A673 (cell line): ENCODE data around the gene SLC36A3.

Experiments used
- EZH2 ChIP-seq: fragments of 200-600 bp; sonication (generic); IDR thresholded peaks from 2 replicates; pipeline ENCODE4 v1.6.1; 2017; ENCODE audit warnings: borderline replicate concordance, low read depth, mild to moderate bottlenecking, mixed read lengths, antibody characterized with exemption, low read length; ENCODE audit not compliant: poor library complexity, severe bottlenecking
- TF ChIP-seq, protein P1 (sequence below): fragments of 300-800, 200-600 bp; sonication (generic); conservative IDR thresholded peaks from 2 replicates; pipeline ENCODE4 v1.5.1; 2017; ENCODE audit warnings: low read depth, mild to moderate bottlenecking, antibody characterized with exemption, low read length, moderate library complexity, mixed read lengths

GRCh38 chr5:151296974-151297373, 6.6 kb downstream of the SLC36A3 start:
- TF ChIP-seq, protein P1, sequence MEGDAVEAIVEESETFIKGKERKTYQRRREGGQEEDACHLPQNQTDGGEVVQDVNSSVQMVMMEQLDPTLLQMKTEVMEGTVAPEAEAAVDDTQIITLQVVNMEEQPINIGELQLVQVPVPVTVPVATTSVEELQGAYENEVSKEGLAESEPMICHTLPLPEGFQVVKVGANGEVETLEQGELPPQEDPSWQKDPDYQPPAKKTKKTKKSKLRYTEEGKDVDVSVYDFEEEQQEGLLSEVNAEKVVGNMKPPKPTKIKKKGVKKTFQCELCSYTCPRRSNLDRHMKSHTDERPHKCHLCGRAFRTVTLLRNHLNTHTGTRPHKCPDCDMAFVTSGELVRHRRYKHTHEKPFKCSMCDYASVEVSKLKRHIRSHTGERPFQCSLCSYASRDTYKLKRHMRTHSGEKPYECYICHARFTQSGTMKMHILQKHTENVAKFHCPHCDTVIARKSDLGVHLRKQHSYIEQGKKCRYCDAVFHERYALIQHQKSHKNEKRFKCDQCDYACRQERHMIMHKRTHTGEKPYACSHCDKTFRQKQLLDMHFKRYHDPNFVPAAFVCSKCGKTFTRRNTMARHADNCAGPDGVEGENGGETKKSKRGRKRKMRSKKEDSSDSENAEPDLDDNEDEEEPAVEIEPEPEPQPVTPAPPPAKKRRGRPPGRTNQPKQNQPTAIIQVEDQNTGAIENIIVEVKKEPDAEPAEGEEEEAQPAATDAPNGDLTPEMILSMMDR, result no peak
- TF ChIP-seq EZH2, result no peak
